SK-N-SH treated with all-trans-retinoic acid at 6 μM for 48 hours (cell line): ENCODE results near the gene VRK2.

ENCODE experiments used
- ATAC-seq: fragments of 200-7000 bp; cut with Tn5 transposase; 3 replicates; pipeline ENCODE4 v1.9.1; 2020; ENCODE audit warnings: mild to moderate bottlenecking, moderate library complexity
- ARNTL ChIP-seq: fragments of 450-650 bp; formaldehyde crosslinking; IDR thresholded peaks from 2 replicates; pipeline ENCODE4 v1.5.0; 2020; ENCODE audit warnings: low read depth, mild to moderate bottlenecking, moderate library complexity, borderline replicate concordance
- BACH2 ChIP-seq: fragments of 250-450 bp; sonication (Bioruptor Pico); IDR thresholded peaks from 2 replicates; pipeline ENCODE4 v1.9.0; 2021; ENCODE audit warnings: mild to moderate bottlenecking, borderline replicate concordance
- CREB5 ChIP-seq: fragments of 250-450 bp; sonication (Bioruptor Pico); IDR thresholded peaks from 2 replicates; pipeline ENCODE4 v1.5.1; 2020; ENCODE audit warnings: low read depth, mild to moderate bottlenecking, moderate library complexity
- CSDC2 ChIP-seq: fragments of 250-450 bp; sonication (Bioruptor Pico); IDR thresholded peaks from 2 replicates; pipeline ENCODE4 v1.5.0; 2020; ENCODE audit warnings: mild to moderate bottlenecking, moderate library complexity
- CSRNP3 ChIP-seq: fragments of 250-450 bp; sonication (Bioruptor Pico); IDR thresholded peaks from 2 replicates; pipeline ENCODE4 v1.5.1; 2021; ENCODE audit warnings: mild to moderate bottlenecking, moderate library complexity
- ESRRG ChIP-seq: fragments of 250-450 bp; sonication (Bioruptor Pico); IDR thresholded peaks from 2 replicates; pipeline ENCODE4 v1.6.1; 2021; ENCODE audit warnings: mild to moderate bottlenecking
- GLIS3 ChIP-seq: fragments of 250-450 bp; sonication (Bioruptor Pico); IDR thresholded peaks from 2 replicates; pipeline ENCODE4 v1.5.0; 2020; ENCODE audit warnings: mild to moderate bottlenecking, moderate library complexity
- OSR1 ChIP-seq: fragments of 250-450 bp; sonication (Bioruptor Pico); IDR thresholded peaks from 2 replicates; pipeline ENCODE4 v1.8.0; 2022; ENCODE audit warnings: moderate library complexity, mild to moderate bottlenecking, inconsistent platforms
- PATZ1 ChIP-seq: fragments of 250-450 bp; sonication (Bioruptor Pico); IDR thresholded peaks from 2 replicates; pipeline ENCODE4 v1.8.0; 2020; ENCODE audit warnings: mild to moderate bottlenecking, moderate library complexity, borderline replicate concordance
- POU6F1 ChIP-seq: fragments of 250-450 bp; sonication (Bioruptor Pico); IDR thresholded peaks from 2 replicates; pipeline ENCODE4 v1.8.0; 2021; ENCODE audit warnings: low read depth, mild to moderate bottlenecking, moderate library complexity, borderline replicate concordance
- SNAI2 ChIP-seq: fragments of 250-450 bp; sonication (Bioruptor Pico); IDR thresholded peaks from 2 replicates; pipeline ENCODE4 v1.5.0; 2020; ENCODE audit warnings: mild to moderate bottlenecking, moderate library complexity
- TCF4 ChIP-seq: fragments of 250-450 bp; sonication (Bioruptor Pico); IDR thresholded peaks from 2 replicates; pipeline ENCODE4 v1.8.0; 2021; ENCODE audit warnings: mild to moderate bottlenecking, moderate library complexity, borderline replicate concordance
- TOX ChIP-seq: fragments of 250-450 bp; sonication (Bioruptor Pico); IDR thresholded peaks from 2 replicates; pipeline ENCODE4 v1.8.0; 2021; ENCODE audit warnings: mild to moderate bottlenecking, moderate library complexity, borderline replicate concordance
- TSHZ2 ChIP-seq: fragments of 250-450 bp; sonication (Bioruptor Pico); IDR thresholded peaks from 2 replicates; pipeline ENCODE4 v1.5.0; 2020; ENCODE audit warnings: mild to moderate bottlenecking, moderate library complexity
- ZC3H10 ChIP-seq: fragments of 250-450 bp; sonication (Bioruptor Pico); IDR thresholded peaks from 2 replicates; pipeline ENCODE4 v1.5.1; 2021; ENCODE audit warnings: mild to moderate bottlenecking, moderate library complexity
- ZFP3 ChIP-seq: fragments of 250-450 bp; sonication (Bioruptor Pico); IDR thresholded peaks from 2 replicates; pipeline ENCODE4 v1.5.0; 2020; ENCODE audit warnings: mild to moderate bottlenecking, moderate library complexity
- ZNF565 ChIP-seq: fragments of 450-650 bp; formaldehyde crosslinking; conservative IDR thresholded peaks from 2 replicates; pipeline ENCODE4 v1.5.0; 2020; ENCODE audit warnings: low read depth, mild to moderate bottlenecking, moderate library complexity
- ZNF8 ChIP-seq: fragments of 450-650 bp; formaldehyde crosslinking; IDR thresholded peaks from 2 replicates; pipeline ENCODE4 v1.5.0; 2020; ENCODE audit warnings: mild to moderate bottlenecking, moderate library complexity

Gene VRK2

GRCh38 chr2:58054264-58054663 is 7.7 kb downstream of the VRK2 start:
- ATAC-seq: no peak
- no peak for TF ChIP-seq POU6F1 (CRISPR knock-in tag)
- 0 out of 2 replicates have a peak, but pooled peaks have one; percentile 9 for TF ChIP-seq TCF4

- no peak for ATAC-seq
These were observed 8.6 kb downstream of the VRK2 start for GRCh38 chr2:58055033-58055786.

More at GRCh38 chr2:58055033-58055786, 8.6 kb downstream of the VRK2 start:
- TF ChIP-seq TOX (CRISPR knock-in tag) (no peak), ZNF8 (no peak), GLIS3 (CRISPR knock-in tag) (no peak), ZNF565 (no peak), CSDC2 (CRISPR knock-in tag) (no peak), BACH2 (CRISPR knock-in tag) (no peak), CSRNP3 (no peak), OSR1 (no peak), POU6F1 (CRISPR knock-in tag) (no peak), PATZ1 (CRISPR knock-in tag) (no peak), SNAI2 (no peak), CREB5 (CRISPR knock-in tag) (no peak), ARNTL (no peak), ZC3H10 (CRISPR knock-in tag) (no peak), ZFP3 (CRISPR knock-in tag) (no peak), ESRRG (CRISPR knock-in tag) (no peak), TSHZ2 (CRISPR knock-in tag) (no peak)
